HG02852 (cell line): Measurements from ENCODE around the gene GPR83.
"Not testable (repeated sequence)": the region's sequence is repeated elsewhere in the genome, so short reads cannot be mapped to it uniquely, and the experiment has no call there.

Experiments
- ATAC-seq: cut with Tn5 transposase; IDR thresholded peaks from one replicate; pipeline ENCODE4 v1.9.1; 2021; ENCODE audit warnings: mild to moderate bottlenecking, moderate library complexity; ENCODE audit not compliant: unreplicated experiment

The GPR83 gene

DNA sequence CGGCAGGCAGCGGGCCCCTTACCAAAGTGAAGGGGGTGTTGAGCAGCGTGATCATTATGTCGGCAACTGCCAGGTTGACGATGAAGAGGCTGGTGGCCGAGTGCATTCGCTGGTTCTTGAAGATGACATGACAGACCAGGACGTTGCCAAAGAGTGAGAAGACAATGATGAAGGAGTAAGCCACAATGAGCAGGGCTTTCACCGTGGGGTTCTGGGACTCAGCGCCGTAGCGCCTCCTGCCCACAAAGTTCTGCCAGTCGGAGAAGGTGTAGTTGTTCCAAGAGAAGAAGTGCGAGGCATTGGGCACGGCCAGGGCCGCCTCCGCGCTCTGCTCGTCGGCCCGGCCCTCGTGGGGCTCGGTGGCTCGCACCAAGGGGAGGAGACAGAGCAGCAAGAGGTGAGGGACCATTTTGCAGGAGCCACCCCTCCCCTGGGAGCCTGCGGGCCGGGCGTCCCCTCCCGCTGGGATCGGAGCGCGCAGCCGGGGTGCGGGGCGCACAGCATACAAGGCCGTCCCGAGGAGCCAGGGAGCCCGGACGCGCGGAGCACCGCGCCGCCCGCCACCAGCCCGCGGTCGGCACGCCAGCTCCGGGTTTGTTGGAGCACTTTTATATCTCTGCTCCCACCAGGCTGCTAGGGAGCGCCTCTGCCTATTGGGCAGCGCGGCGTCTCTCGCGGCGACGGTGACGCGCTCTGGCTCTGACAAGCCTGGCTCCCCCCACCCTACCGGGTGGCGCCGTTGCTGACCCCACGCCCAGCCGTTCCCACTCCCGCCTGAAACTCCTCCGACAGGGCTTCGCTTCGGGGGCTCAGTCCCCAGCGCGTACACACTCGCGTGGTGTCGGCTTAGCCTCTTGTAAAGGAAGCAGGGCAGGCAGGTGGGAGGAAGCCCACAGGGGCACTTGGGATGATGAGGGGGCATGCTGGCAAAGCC, at the start of gene GPR83:
GPR83 (minus strand) TSS at position 581 of the 934 bp plus-strand sequence; CDS start at position 409, 172 bp downstream.
- no peak for ATAC-seq

DNA sequence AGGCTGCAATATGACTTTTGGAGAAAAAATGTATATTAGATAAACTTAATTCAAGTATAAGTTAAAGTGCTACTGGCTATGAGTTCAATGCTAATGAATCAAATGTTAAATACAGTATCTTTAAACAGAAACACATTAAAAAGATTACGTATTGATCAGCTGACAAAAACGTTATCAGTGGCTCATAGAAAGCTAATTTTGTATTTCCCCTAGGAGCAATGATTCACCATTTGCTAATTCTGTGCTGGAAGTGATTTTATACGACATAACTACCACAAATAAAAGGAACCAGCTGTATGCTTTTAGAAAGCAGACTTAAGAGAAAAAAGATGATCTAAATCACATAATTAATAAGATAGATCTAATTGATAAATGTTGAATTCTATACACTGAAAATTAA, 48.8 kb upstream of the GPR83 start:
- no peak for ATAC-seq

DNA sequence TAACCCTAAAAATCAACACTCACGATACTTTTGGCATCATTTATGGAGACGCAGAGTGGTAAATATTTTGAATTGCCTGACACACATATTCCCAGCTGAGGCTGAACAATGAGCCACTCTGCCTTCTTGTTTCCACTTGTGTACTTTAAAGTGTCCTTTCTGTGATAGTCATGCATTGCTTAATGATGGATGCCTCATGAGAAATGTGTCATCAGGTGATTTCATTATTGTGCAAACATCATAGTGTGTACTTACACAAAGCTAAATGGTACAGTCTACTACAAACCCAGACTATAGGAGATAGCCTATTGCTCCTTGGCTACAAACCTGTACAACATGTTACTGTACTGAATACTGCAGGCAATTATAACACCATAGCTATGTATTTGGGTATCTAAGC, 48.2 kb upstream of the GPR83 start:
- ATAC-seq, result no peak

DNA sequence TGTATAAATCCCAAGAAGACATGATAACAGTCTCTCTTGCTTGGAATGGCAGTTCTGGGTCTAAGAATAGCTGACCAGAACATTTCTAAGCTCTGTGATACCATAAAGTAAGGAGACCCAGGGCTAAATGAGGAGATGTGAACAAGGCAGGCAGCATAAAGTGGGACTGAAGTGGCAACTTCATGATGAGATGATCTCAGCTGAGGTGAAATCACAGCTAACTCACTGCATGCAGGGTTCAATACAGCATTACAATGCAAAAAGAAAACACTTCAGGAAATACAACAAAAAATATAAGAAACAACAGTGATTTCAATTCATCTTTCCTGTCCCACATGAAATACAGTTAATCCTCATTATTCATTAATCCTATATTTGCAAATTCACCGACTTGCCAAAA, 47.8 kb upstream of the GPR83 start:
- ATAC-seq, result no peak

DNA sequence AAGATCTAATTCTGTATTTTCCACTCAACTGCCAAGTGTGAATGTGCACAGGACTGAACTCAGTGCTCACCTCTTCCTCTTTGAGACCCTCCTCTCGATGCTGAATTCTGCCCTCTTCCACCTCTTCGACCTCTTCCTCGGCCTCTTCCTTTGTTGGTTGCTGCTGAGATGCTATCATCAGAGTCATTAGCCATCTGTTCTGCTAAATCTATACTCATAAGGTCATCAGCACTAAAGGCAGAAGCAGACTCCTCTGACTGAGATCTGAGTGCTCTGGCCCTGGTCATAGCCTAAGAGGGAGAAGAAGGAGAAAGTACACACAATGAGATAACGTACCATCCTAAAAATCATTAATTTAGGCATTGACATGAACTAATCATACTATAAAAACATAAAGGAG, 45.9 kb upstream of the GPR83 start:
- no peak for ATAC-seq

DNA sequence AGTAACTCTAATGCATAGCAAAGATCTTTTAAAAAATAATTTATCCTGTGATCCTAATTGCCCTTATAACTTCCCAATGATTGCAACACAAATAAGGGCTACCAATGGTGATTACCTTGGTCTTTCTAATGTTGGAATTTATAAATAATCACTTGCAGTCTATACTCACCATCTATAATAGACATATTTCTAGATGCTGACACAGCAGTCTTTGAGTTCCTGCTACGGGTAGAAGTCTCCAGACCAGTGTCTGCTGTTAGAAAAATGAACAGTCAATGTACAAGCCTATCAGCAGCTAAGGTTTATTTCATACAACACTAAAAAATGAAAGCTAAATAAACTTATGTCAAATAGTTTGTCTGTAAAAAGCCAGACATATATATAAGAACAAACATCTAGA, 44.4 kb upstream of the GPR83 start:
- ATAC-seq, result no peak

DNA sequence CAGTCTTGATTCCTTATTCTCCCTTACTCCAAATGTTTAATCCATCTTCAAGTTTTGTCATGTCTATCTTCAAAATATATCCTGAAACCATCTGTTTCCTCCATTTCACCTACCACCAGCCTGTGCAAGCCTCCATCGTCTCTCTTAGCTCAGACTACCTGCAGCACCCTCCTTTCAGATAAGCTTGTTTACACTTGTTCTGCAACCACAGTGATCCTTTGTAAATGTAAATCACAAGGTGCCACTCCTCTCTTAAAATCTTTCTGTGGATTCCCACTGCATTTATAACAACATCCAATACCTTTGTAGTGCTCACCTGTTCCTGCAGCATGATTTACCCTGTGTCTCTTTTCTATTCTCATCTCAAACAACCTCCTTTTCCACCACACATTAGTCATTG, 31.8 kb upstream of the GPR83 start:
- ATAC-seq, result no peak

DNA sequence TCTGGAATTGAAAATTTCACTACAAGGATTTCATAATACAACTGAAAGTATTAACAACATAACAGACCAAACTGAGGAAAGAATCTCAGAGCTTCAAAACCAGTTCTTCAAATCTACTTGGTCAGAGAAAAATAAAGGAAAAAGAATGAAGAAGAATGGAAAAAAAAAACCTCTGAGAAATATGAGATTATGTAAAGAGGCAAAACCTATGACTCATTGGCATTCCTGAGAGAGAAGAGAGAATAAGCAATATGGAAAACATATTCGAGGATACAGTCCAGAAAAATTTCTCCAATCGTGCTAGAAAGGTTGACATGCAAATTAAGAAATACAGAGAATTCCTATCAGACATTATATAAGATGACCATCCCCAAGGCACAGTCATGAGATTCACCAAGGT, 23.4 kb upstream of the GPR83 start:
- no peak for ATAC-seq

DNA sequence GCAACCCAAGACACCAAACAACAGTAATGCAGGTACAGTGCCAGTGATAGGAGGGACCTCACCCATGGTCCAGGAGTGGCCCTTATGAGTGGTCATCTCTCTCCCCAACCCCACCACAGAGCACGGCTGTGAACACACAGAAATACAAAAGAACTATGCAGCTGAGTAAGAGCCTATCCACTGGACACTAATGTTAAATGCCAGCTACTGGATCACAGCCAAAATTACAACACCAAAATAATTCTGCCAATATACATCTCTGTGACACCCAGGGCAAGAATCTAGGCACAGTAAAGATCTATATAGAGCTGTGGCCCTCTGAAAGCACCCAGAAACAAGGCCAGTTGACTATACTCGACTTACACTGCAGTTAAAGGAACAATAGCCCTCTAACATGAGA, 22.8 kb upstream of the GPR83 start:
- no peak for ATAC-seq

DNA sequence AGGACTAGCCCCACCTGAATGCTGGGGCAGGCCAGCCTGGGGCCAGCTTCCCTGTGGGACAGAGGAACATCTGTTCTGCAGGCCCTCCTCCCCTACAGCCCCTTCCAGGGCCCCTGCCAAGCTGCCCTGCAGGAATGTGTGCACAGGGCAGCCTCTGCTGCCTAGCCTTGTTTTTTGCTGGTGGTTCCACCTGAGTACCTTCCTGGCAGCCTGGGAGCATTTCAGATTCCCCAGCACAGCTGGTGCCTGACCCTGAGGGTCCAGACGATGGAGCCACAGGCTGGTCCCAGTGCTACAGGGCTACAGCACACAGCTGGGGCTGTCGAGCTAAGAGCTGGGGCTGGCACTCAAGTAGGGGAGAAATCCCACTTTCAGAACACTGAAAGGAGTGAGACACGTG, 22.3 kb upstream of the GPR83 start:
- no peak for ATAC-seq

DNA sequence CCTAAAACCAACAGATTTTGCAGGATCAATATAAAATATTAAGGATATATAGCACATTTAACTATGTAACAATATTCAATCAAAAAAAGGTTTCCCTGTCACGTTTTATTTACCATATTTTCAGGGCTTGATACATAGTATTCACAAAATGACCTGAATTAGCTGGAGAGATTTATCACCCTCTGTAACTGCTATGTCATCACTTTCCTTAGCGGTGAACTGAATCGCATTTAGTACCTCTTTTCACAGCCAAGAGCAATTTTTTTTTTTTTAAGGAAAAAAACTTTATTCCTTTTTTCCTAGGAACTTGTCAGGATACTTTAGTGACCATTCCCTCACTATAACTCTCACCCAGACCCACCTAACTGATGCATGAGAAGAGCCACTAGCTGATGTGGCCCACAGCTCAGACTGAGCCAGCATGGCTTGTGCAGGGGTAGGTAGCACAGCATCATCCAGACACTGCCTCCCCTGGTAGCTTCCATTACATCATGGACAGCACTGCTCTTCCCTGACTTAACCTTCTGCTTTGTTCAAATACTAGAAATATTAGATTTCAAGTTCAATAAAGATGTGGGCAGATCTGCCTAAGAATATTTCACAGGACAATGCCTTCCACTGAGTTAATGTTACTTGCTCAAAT, 17.0 kb upstream of the GPR83 start:
- no peak for ATAC-seq

DNA sequence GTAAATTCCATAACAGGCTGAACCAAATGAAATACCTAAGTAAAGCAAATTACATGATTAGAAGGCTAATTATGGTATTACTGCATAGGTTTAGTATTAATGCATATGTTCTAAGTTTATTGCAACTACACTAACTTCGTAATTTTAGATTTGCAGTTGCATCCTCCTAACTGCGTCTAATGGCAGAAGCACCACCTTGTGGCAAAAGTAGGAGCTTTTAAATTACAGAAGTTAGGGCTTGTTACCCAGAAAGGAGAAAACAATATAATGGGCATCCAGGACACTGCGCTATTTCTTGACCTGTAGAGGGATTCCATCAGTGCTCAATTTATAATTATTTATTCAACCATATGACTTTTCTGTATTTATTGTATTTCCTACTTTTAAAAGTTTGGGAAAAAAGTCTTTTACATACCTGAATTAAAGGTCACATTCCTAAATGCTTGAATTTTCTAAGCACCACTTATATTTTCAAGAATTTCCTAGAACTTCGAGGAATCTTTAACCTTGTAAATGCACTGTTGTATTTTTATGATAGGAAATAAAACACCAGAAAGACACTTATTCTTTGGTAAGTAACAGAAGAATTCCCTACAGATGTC, 16.3 kb upstream of the GPR83 start:
- no peak for ATAC-seq

DNA sequence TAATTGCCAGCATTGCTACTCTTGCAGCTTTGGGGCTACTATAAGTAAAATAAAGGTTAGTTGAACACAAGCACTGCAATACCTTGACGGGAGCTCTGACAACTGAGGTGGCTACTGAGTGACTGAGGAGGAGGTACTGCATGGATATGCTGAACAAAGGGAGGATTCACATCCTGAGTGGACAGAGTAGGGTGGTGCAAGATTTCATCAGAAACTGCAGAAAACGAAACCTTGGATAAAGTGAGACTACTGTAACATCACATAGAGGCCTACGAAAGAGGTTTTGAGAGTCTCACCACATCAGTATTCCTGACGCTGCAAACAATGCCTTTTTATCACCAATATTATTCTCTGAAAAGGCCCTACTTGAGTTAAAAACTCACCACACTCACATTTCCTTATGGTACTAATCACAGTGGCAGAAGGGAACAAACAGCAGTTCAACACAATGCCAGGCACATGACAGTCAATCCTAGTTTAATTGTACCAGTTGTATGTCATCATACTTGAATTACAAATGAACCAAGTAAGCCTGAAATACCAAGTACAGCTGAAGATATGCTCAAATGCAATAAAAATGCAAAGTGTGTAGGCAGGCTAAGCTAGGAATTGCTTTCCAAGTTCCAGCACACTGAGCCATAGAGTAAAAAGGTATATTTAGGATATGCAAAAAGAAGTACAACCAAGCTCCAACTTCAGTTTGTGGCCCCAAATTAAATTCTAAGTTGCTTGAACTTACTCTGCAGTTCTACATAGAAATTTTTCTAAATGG, 4.0 kb upstream of the GPR83 start:
- ATAC-seq, result no peak

DNA sequence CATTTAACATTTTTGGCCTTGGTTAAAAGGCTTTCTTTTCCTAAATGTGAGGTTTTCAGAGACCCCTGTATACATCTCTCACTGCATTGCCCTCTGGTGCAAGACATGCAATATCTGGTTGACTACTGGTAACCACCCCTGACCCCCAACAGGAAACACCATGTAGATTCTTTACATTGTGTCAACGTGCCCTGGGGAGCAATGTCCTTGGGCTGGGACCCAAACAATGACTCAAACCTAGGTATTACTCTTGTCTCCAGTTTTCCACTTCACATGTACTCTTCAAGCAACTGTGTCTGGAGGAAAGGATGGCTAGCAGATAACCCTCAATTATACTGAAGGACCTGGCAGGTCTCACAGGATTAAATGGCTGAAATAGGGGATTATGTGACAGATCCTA, 1.1 kb upstream of the GPR83 start:
- ATAC-seq, result no peak

DNA sequence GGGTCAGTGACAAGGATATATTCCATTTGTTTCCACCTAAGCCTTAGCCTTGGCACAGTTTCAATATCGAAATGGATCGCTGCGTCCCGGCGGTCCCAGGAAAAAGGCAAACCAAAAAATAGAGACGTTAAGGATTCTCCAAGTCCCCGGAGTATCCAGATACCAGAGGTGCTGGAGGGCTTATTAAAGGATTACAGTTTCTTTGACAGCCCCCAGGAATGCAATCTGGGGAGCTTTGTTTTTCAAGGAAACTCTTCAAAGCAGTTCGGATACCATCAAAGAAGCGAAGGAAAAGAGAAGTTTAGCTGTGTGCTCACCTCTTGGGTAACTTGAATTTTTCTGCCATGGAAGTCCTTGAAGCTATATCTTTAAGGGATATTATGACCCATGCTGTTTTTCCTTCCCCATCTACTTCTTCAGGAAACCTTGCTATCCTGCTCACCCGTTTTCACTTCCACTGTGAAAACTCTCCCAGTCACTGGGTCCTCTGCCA, 600 bp upstream of the GPR83 start:
- ATAC-seq, result no peak

DNA sequence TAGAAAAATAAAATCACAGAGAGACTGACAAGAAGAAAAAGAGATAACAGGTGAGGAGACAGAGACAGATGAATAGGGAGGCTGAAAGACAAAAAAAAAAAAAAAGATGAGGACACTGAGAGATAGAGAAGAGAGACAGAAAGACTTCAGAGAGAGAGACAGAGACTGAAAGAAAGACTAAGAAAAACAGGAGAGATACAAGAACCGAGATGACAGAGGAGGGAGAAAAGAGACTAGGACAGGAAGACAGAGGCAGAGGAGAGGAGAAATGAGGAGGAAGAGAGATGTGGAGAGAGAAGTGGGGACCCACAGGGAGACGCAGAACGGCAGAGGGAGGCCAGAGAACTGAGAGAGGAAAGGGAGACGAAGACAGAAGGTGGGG, 771 bp downstream of the GPR83 start:
- ATAC-seq, result no peak

DNA sequence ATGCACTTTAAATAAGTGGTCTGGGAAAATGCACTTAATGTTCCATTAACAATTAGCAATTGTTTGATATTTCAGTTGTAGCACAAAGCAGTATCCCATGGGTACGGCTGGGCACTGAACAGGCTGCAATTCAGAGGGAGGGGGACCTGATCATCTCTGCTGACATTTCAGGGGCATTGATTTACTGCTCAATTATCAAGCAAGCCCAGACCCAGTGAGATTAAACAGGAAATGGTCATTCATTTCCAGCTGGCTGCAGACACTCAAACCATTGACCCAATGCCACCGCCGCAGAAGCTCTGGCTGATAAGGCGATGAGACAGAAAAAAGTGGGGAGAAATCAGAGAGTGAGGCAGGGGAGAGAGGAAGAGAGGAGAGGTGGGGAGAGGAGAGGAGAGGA, 1.2 kb downstream of the GPR83 start:
- ATAC-seq, result no peak

DNA sequence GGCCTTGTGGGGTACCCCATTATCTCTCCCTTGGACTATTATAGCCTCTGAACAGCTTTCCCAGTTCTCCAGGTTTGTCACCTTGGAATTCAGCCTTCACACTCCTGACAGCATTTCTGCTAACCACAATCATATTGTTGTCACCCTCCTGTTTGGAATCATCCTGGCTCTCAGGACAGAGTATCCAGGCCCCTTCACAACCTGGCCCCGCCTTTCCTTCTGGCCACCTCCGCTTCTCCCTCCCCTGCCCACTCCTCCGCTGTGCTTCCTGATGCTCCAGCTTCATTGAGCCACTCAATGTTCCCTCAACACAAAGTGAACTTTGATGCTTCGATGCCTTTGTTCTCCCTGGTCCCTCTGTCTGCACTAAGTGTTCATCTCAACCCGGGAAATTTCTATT, 3.1 kb downstream of the GPR83 start:
- ATAC-seq, result no peak

DNA sequence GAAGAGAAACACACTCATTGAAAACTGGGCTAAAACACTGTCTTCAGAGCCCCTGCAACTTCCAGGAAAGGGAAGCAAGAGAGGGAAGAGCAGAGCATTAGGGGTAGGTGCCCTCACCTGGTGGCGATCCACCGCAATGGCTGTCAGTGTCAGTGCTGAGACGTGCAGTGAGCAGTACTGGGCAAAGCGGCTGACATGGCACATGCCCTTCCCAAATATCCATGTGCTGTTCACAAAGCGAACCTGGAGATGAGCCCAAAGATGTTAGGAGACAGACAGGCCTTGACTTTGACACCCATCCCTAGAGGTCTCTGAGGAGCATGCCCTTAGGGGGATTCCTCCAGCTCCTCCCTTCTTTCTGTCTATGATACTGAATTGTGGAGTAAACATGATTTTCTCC, 4.9 kb downstream of the GPR83 start:
- no peak for ATAC-seq

DNA sequence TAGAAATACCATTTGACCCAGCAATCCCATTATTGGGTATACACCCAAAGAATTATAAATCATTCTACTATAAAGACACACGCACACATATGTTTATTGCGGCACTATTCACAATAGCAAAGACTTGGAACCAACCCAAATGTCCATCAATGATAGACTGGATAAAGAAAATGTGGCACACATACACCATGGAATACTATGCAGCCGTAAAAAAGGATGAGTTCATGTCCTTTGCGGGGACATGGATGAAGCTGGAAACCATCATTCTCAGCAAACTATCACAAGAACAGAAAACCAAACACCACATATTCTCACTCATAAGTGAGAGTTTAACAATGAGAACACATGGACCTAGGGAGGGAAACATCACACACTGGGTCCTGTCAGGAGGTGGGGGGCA, 9.3 kb downstream of the GPR83 start:
- ATAC-seq, result not testable (repeated sequence)

DNA sequence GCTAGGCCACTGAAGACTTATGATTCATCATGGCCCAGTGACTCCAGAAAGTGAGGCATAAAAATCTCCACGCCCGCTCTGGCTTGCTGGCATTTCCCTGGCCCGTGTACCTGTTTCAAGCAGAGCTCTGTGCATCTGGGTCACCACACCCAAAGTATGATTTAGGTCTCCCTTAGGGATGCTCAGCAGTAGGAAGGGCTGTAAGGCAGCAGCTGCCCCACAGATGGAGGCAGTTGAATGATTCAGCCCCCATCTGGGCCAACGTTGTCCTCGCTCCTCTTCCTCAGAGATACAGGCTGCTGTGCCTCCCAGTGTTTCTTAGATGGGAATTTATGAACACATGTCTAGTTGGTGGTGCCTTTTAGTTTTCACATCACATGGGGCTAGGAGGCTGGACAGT, 21.6 kb downstream of the GPR83 start:
- ATAC-seq, result no peak
